HG02759 (cell line): Measurements from ENCODE around the gene TUBB4B.

Experiments
- ATAC-seq: cut with Tn5 transposase; IDR thresholded peaks from one replicate; pipeline ENCODE4 v1.9.1; 2021; ENCODE audit warnings: mild to moderate bottlenecking, moderate library complexity; ENCODE audit not compliant: unreplicated experiment

TUBB4B gene

DNA sequence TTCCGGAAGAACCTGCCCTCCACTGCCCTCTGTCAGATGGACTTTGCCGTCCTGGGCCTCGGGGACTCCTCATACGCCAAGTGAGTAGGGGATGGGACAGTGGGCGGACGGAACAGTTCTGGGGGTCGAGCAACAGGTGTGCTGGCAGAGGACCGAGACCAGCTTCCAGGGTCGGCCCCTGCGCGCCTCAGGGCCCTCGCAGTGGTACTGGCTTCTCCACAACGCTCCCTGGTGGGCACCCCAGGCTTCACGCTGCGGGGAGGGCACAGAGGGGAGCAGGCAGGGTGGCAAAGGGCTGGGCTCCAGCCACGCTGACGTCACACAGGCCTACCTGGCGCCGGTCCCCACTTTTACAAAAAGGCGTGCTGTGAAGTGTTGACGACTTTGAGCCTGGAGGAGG is 28.6 kb upstream of the TUBB4B start:
- ATAC-seq: no peak

DNA sequence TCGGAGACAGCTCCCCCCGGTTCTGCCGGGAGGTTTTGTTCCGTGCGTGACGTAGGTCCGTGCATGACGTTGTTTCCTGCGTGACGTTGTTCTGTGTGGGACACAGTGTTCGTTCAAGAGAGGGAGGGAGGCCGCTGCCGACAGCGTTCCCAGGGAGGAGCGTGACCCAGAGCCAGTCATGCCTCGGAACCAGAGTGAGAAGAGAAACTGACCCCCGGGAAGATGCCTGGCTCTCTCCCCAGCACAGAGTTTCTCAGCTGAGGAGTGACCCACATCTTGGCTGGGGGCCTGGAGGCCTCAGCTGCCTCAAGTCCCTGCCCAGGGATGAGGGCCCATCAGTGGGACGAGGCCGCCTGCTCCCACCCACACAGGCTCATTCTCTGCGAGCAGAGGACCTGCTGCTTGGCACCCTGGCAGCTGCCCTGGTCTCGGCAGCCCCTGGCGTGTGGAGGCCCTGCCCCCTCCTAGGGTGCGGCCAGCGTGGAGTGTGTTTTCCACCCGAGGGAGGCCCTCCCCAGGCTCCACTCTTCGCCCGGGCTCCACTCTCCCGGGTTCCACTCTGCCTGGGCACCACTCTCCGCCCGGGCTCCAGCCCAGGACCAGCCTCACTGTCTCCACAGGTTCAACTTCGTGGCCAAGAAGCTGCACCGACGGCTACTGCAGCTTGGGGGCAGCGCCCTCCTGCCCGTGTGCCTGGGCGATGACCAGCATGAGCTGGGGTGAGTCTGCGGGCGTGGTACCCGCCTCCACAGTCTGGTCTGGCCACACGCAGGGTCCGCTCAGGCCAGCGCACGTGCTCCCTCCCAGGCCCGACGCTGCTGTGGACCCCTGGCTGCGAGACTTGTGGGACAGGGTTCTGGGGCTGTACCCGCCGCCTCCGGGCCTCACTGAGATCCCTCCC is 27.7 kb upstream of the TUBB4B start:
- no peak for ATAC-seq

DNA sequence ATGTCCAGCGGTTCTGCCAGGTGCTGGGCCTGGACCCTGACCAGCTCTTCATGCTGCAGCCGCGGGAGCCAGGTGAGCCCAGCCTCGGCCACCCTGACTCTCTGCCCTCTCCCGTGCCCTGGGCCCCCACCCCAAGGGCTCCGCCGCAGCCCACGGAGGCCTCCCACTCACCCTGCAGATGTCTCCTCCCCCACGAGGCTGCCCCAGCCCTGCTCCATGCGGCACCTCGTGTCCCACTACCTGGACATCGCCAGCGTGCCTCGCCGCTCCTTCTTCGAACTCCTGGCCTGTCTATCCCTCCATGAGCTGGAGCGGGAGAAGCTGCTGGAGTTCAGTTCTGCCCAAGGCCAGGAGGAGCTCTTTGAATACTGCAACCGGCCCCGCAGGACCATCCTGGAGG is 26.5 kb upstream of the TUBB4B start:
- no peak for ATAC-seq

DNA sequence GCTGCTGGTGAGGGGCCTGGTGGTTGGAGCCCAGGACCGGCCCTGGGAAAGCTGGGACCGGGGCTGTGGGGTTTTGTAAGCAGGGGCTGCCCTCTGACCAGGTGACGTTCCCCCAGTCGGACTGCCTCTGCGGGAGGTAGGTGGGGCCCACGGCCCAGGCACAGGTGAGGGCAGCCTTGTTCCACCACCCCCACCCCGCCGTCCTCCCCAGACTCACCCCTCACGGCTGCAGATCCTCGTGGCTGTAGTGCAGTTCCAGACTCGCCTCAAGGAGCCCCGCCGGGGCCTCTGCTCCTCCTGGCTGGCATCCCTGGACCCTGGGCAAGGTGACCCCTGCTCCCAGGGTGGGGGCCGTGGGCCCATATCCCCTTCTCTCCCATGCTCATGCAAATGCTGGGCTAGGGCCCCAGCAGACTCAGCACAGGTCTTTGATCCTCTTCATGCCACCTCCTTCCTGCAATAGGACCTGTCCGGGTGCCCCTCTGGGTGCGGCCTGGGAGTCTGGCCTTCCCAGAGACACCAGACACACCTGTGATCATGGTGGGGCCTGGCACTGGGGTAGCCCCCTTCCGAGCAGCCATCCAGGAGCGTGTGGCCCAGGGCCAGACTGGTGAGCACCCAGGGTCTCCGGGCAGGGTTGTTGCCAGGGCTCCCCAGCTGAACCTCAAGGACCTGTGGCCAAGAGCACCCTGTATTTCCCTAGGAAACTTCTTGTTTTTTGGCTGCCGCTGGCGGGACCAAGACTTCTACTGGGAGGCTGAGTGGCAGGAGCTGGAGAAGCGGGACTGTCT is 25.7 kb upstream of the TUBB4B start:
- no peak for ATAC-seq

DNA sequence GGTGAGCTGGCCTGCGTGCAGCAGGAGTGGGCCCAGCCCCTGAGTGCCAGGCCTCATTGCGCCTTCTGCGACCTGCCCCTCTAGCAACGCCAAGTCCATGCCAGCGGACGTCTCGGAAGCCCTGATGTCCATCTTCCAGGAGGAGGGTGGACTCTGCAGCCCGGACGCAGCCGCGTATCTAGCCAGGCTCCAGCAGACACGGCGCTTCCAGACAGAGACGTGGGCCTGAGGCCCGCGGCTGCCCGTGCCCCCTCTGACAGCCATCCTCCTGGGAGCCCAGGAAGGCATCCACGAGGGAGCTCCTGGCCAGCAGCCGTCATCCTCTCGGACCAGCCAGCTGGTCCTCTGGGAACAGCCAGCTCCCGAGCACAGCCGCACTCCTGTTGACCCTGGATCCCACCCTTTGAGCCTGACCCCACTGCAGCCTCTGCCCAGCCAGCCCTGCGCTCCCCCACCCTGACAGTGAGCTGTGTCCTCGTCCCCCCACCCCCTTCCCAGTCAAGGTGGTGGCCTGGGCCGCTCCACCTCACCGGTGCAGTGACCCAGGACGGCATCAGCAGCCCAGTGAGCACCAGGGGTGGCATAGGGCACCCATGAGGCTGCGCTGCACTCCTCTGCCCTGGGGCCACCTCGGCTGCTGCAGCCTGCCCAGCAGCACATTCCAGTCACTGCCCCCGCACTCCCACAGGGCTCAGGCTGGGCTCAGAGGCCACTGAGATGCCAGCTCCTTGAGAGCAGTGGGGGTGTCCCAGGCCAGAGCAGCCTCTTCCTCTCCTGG is 24.7 kb upstream of the TUBB4B start:
- no peak for ATAC-seq

DNA sequence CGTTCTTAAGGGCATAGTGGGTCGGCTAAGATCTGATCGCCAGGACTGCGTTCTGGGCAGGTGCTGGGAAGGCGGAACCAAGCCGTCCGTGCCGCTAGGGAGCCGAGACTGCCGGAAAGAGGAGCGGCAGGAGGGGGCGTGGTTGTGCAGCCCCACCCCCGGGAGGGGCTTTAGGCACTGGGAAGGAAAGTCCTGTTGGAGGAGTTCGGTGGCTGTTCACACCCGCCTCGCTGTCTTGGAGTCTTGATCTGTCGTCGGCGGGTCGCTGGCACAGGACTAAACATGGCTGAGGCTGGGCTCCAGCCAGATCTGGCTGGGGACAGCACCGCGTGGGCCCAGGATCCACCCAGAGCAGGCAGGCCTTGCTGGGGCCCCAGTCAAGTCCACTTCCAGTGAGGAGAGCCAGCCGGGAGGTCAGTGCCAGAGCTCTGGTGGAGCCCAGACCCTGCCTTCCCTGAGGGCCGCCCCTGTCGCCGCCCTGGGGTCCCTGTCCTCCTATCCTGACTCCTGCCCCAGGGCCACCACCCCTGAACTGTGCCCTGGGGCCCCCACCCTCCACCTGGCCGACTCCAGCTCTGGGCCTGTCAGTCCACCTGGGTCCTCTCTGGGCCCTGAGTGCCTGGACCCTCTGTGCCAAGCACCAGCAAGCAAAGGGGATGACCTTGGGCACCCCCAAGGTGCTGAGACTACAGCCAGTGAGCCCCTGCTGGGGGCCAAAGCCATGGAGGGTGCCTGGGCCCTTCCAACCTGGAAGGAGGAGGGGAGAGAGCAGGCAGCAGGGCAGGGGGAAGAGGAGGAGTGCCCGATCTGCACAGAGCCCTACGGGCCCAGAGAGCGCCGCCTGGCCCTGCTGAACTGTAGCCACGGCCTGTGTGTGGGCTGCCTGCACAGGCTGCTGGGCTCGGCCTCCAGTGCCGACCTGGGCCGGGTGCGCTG is 23.5 kb upstream of the TUBB4B start:
- ATAC-seq: no peak

DNA sequence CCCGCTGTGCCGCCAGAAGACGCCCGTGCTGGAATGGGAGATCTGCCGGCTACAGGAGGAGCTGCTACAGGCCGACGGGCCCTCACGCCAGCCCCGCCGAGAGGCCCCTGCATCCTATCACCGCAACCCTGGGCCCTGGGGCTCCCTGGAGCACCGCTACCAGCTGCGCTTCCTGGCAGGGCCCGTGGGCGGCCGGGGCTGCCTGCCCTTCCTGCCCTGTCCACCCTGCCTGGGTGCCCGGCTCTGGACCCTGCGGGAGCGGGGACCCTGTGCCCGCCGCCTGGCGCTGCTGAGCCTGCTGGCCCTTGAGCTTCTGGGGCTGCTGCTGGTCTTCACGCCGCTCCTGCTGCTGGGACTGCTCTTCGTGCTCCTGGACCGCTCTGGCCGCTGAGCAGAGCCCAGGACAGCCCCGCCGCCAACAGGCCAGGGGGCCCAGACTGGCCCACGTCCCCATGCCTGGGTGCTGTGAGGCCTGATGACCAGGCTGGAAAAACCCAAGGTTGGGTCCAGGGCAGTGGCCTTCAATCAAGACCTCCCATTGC is 22.8 kb upstream of the TUBB4B start:
- no peak for ATAC-seq

DNA sequence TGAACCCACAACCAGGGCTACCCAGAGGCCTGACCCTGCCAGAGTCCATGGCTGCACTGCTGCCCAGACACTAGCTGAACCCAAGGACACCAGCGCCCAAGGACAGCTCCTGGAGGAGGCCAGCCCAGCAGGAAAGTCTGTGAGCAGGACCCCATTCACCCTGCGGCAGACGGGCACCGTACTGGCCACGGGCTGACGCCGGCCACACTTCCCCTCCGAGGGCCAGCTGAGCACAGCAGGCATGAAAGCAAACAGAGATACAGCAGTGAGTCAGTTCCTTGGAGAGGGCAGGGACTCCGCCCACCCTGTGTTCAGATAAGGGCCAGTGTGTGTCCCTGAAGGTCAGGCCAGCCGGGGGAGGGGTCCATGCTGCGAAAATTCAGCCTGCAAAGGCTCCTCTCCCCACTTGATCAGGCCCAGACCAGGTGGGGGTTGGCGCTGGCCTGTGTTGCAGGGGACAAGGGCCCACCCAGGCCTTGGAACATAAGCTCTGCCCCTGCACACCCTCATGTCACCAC is 22.3 kb upstream of the TUBB4B start:
- no peak for ATAC-seq

DNA sequence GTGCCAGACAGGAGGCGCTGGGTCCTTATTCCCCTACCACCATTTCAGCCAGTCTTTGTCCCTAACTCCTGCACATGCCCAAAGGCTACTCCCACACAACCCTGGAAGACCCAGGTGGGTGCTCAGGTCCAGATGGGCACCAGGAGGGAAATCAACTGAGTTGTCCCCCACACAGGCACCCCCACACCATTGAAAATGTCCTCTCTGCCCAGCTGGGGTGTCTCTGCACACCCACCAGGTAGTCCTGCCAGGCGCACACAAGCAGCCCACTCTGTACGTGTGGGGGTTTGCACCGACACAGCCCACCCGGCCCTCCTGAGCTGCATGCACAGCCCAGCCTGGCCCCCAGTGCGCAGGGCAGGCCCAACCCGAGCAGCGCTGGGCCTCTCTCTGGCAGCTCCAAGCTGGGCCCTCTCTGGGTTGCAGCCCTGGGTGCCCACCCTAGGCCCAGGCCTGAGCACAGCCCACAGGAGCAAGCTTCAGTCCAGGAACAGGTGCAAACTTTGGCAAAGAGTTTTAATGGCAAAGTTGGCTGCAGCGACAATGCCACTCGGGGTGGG is 21.2 kb upstream of the TUBB4B start:
- no peak for ATAC-seq

DNA sequence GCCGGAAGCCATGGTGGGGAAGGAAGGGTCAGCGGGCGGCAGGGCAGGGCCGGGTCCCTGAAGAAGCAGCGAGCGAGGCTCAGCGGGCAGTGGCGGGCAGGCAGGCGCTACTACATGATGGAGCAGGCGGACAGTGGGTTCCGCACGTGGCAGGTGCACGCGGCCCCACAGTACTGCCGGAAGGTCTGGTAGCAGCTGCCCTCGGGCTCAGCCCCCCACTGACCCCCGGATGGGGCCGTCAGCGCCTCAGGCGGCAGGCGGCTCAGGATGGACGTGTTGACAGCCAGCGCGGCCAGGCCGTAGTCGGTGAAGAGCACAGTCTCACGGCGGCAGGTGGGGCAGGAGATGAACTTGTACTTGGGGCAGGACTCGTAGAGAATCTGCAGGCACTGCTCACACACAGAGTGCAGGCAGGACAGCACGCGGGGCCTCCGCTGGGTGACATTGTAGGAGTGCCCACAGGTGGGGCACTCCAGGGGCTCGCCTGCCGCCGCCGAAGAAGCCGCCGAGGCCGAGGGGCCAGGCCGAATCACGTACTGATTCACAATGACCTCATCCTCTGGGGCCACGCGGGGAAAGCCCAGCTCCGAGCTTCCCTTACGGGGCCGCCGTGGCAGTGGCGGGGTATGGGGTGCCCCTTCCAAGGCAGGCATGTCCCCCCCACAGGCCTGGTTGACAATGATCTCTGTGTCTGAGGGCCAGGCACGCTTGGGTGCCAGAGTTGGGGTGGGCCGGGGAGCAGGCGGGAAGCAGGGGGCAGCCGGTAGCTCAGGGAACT is 20.6 kb upstream of the TUBB4B start:
- ATAC-seq: no peak

DNA sequence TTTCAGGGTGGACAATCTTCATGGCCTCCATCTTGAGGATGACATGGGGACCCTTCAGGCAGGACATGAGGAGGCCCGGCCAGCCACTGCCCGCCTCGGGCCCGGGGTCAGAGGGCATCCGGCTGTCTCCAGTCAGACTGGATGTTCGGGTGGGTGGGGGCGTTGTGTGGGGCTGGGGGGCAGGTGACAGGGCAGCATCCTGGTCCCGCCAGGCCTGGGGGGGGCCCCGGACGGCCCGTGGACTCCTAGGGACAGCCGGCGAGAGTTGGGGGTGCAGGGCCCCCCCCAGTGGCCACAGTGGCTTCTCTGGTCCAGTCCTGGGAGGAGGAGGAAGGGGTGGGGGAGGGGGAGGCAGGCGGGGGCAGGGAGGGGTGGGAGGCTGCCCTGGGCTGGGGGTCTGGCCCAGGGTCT is 20.0 kb upstream of the TUBB4B start:
- no peak for ATAC-seq

DNA sequence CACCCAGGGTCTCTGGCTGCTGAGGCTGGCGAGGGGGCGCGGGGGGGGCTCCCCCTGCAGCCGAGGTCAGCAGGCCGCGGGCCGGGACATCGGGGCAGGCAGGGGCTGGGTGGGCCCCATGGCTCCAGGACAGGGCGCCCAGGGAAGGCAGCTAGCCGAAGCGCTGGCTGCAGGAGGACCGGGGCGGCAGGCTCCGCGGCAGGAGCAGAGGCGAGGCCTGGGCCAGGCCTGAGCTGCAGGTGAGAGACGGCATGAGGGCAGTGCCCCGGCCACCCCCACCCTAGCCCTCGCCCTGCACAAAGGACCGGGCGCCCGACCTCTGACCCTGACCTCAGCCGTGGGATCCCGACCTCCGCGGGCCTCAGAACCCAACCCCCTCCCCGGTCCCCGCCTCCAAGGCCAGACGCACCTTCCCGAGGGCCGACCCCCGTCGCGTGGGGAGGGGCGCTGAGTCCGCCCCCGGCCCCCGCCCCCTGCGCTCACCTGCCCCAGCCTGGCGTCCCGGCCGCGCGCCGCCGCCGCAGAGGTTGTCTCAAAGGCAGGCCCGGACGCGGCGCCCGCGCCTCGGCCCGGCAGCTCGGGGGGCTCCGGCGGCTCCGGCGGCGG is 19.5 kb upstream of the TUBB4B start:
- ATAC-seq: no peak

DNA sequence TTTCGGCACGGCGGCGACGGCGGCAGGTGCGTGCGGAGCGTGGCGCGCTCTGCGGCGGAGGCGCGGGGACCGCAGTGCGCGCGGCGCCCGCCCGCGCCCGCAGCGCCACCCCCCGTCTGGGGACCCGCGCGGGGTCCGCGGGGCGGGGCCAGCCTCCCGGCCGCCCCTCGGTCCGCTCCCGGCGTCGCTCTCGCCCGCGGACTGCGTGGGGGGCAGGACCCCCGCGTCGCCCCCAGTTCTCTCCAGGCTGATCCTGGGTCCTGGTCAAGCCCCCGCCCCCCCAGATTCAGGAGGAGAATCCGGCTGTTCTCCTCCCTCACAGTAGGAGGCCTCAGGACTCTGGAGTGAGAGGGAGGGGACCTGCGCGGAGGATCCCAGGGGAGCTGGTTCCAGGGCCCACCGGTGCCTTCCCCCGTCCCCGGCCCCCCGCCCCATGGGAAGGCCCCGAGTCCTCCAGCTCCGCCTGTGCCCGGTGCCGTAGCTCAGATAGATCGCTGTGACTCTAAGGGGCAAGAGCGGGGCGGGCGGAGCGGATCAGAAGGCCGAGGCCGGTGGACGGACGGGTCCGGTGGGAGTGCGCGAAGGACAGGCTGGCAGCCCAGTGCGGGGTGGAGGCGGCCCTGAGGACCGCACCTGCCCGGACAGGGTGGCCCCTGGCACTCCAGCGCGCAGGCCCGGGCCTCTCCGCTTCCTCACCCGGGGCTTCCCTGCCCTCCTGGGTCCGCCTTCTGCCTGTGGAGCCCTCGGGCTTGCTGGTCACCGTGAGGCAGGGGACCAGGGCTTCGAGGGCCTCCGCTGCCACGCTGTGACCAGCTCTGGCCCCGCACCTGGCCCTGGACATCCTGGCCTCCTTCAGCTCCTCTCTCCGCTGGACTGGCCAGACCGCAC is 18.7 kb upstream of the TUBB4B start, which contains the start of gene RNF208:
RNF208 (minus strand) TSS at position 51 of the 888 bp plus-strand sequence. CDS start 1,028 bp downstream, outside the sequence.
- peak; percentile 5 for ATAC-seq

DNA sequence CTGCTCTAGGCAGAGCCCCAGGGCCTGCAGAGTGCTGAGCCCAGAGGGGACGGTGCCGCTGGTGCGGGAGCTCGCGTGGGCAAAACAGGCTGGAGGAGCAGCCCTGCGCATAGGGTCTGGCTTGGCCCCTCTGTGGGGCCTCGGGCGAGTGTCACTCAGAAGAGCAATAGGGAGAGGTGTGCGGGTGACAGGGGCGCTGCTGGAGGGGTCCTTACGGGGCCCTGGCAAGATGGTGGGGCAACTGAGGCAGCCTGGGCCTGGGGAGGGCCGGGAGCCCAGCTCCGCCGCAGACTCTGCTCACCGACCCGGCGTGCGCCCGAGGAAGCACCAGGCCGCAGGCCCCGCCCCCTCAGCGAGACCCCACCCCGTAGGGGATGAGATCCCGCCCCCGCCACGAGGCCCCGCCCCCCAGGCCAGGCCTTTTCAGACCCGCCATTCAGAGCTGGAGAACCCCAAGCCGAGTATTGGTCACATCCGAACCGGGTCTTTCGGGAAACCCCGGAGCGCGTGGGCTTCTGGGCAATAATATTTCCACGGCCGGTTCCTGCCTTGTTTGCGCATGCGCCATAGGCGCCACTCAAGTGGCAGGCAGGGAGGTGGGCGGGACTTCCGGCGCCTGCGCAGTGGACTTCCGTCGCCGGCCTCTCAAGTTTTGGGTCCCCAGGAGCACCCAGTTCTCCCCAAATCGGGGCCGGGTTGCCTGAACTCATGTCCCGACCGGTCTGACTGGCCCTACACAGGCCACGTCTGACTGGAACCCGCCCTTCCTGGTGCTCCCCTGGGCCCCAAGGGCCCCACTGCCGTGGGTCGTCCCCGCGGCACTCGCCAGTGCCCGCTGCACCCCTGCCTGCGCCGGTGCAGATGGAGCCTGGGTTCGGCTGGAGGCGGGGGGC is 17.8 kb upstream of the TUBB4B start:
- ATAC-seq: peak; percentile 76

DNA sequence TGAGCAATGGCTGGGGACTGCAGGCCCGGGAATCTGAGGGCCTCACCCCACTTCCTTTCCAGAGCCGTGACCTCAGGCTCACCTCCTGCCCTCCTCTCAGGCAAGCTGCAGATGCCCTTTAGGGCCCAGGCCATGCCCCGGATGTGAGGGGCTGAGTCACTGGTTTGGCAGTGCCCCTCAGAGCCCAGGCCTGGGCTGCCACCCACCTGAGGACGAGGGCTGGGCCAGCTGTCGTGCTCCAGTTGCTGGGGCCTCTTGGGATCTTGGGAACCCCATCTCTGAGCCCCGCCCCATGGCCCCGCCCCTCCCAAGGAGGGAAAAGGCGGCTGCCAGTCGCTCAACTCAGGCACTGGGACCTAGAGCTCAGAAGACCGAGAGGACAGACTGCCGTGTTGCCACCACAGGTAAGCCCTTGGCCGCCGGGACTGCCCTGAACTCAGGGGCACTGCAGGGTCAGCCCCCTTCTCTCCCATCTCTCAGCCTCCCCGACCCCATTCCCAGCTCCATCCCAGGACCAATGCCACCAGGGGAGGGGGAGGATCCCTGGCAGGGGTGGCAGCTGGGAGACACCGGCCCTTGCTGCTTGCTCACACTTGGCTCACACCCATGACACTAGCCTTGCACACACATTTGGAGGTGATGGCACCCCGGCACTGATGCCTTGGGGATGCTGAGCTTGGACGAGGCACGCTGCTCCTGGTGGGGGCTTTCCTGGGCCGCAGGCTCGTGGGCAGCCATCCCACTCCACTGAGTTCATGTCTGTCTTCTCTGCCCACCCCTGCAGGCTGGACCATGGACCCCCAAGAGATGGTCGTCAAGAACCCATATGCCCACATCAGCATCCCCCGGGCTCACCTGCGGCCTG is 16.0 kb upstream of the TUBB4B start, which contains the start of gene CYSRT1:
CYSRT1 (plus strand) TSS at position 345 of the 865 bp plus-strand sequence; CDS start at position 793, 448 bp downstream.
- no peak for ATAC-seq
